ENCODE data around the gene GORASP1. TPM values are rescaled to one million over a fixed set of nuclear protein-coding genes. Genes with fewer than 3 reads are reported as not detected.

The GORASP1 gene
- total RNA-seq, 1 donor from 2014 or later, result 35.6 TPM

DNA sequence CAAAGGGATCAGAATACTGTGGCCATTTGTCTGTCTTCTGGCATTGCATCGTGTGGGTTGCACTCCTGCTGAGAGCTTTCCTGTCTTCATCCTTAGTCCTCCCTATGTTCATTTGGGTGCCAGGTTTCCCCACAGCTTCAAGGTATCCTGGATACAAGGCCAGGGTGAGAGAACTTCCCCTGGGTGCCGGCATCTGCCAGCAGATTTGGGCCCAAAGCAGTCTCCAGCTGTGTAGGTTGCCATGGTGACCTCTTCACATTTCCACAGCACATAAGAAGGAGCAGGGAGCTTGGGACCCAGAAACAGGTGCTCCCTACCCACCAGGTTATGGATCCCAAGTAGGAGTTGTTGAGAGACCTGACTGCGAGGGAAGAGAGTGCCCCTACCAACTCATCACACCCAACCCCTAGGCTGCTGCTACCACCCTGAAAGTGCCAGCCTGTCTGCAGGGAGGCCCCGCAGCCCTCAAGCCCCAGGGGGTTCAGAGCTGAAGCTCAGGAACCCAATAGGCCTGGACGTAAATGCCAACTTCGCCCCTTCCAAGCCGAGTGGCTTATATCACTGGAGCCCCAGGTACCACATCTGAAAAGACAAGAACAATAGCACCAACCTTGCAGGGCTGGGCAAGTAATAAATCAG lies 20.0 kb upstream of the GORASP1 start:
- no peak for DNase-seq (ENCODE audit: low spot score)
- Mint-ChIP-seq H3K27ac (peak overlapping the region; percentile 3), H3K4me1 (ENCODE audit: low read depth) (peaks cover 28% of the 10 kb centered on the region), H3K27me3 (ENCODE audit: insufficient read depth) (peaks cover 8% of the 10 kb centered on the region), H3K36me3 (ENCODE audit: low read depth) (peaks cover 2% of the 10 kb centered on the region), H3K9me3 (no peaks in the 10 kb centered on the region), H3K4me3 (no peak overlapping the region)
- intact Hi-C loops (cut with micrococcal nuclease), result no loop called here

DNA sequence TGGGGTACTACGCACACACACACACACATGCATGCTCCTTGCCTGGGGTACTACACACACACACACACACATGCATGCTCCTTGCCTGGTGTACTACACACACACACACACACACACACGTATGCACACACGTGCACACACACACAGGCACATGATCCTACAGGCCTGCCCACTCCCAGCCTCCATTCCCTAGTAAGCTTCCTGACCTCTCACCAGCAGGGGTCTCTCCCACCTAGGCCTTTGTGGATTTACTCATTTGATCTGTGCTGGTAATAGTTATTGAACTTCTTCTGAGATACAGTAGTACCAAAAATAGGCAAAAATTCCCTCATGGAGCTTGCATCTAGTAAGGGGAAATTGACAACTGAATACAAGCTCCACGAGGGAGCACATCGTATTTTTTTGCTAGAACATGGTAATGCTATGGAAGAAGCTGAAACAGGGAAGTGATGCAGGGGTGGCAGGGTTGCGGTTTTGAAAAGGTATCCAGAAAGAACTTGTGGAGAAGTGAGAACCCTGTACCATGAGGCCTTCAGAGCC lies 19.2 kb upstream of the GORASP1 start:
- no peaks in the 10 kb centered on the region for H3K9me3 Mint-ChIP-seq
- H3K27ac Mint-ChIP-seq, result no peak overlapping the region
- H3K36me3 Mint-ChIP-seq (ENCODE audit: low read depth), result peaks cover 6% of the 10 kb centered on the region
- no peak overlapping the region for H3K4me3 Mint-ChIP-seq
- DNase-seq (ENCODE audit: low spot score), result no peak
- intact Hi-C loops (cut with micrococcal nuclease), result loop anchor here (1.0 kb wide), 1 partner anchor 162 kb away; no protein-coding TSS in a partner anchor
- peaks cover 28% of the 10 kb centered on the region for H3K4me1 Mint-ChIP-seq (ENCODE audit: low read depth)
- H3K27me3 Mint-ChIP-seq (ENCODE audit: insufficient read depth), result peaks cover 12% of the 10 kb centered on the region

GRCh38 chr3:39125841-39126500 lies 18.5 kb upstream of the GORASP1 start:
- intact Hi-C loops (cut with micrococcal nuclease), result loop anchor here (1.0 kb wide), 1 partner anchor 162 kb away; no protein-coding TSS in a partner anchor
- peaks cover 6% of the 10 kb centered on the region for H3K36me3 Mint-ChIP-seq (ENCODE audit: low read depth)
- H3K27ac Mint-ChIP-seq, result no peak overlapping the region
- H3K27me3 Mint-ChIP-seq (ENCODE audit: insufficient read depth), result peaks cover 12% of the 10 kb centered on the region
- peaks cover 23% of the 10 kb centered on the region for H3K4me1 Mint-ChIP-seq (ENCODE audit: low read depth)
- H3K4me3 Mint-ChIP-seq, result no peak overlapping the region
- DNase-seq (ENCODE audit: low spot score), result no peak
- H3K9me3 Mint-ChIP-seq, result no peaks in the 10 kb centered on the region

DNA sequence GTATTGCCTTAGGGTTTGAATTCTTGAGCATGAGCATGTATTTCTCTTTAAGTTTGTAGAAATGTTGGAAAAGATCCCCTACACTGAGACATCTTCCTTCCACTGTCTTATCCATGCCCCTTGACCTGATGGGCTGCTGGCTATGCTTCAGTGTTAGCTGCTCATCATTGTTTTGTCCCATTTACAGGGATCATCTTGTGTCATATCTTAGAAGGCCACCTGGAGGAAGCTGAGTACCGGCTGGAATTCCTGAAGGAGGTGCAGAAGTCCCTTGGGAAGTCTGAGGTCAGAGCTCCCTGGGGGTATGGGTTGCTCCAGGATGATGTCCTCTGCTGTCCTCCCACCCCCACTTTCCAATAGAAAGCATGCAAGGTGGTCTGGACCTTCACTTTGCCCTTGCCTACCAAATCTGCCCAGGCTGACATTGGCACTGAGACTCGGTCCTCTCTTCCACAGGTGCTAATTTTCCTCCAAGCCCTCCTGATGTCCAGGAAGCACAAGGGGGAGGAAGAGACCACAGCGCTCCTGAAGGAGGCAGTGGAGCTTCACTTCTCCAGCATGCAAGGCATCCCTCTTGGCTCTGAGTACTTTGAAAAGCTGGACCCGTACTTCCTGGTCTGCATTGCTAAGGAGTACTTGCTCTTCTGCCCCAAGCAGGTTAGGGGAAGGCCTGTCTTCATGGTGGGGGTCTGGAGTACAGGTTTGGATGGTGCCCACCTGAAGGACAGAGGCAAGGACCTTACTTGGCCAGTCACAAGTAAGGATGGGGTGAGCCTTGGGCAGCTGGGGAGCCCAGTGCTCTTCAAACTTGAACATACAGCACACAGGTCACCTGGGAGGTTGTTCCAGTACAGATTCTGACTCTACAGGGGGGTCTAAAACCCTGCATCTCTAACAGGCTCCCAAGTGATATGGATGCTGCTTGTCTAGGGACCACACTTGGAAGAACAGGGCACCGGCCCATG lies 17.7 kb upstream of the GORASP1 start:
- DNase-seq (ENCODE audit: low spot score), result no peak
- Mint-ChIP-seq H3K9me3 (no peaks in the 10 kb centered on the region), H3K4me1 (ENCODE audit: low read depth) (peaks cover 22% of the 10 kb centered on the region), H3K27ac (no peak overlapping the region), H3K27me3 (ENCODE audit: insufficient read depth) (peaks cover 12% of the 10 kb centered on the region), H3K36me3 (ENCODE audit: low read depth) (peaks cover 6% of the 10 kb centered on the region), H3K4me3 (no peak overlapping the region)
- intact Hi-C loops (cut with micrococcal nuclease), result no loop called here

GRCh38 chr3:39122813-39123212 lies 15.4 kb upstream of the GORASP1 start:
- Mint-ChIP-seq H3K27me3 (ENCODE audit: insufficient read depth) (peaks cover 12% of the 10 kb centered on the region), H3K9me3 (no peaks in the 10 kb centered on the region), H3K27ac (no peak overlapping the region), H3K4me3 (no peak overlapping the region), H3K36me3 (ENCODE audit: low read depth) (peaks cover 4% of the 10 kb centered on the region), H3K4me1 (ENCODE audit: low read depth) (peaks cover 15% of the 10 kb centered on the region)
- intact Hi-C loops (cut with micrococcal nuclease), result no loop called here
- DNase-seq (ENCODE audit: low spot score), result no peak

GRCh38 chr3:39121621-39122020 lies 14.2 kb upstream of the GORASP1 start:
- H3K27me3 Mint-ChIP-seq (ENCODE audit: insufficient read depth), result peaks cover 14% of the 10 kb centered on the region
- no peak overlapping the region for H3K4me3 Mint-ChIP-seq
- intact Hi-C loops (cut with micrococcal nuclease), result no loop called here
- peaks cover 4% of the 10 kb centered on the region for H3K36me3 Mint-ChIP-seq (ENCODE audit: low read depth)
- H3K27ac Mint-ChIP-seq, result no peak overlapping the region
- DNase-seq (ENCODE audit: low spot score), result no peak
- H3K4me1 Mint-ChIP-seq (ENCODE audit: low read depth), result peaks cover 3% of the 10 kb centered on the region
- H3K9me3 Mint-ChIP-seq, result no peaks in the 10 kb centered on the region

DNA sequence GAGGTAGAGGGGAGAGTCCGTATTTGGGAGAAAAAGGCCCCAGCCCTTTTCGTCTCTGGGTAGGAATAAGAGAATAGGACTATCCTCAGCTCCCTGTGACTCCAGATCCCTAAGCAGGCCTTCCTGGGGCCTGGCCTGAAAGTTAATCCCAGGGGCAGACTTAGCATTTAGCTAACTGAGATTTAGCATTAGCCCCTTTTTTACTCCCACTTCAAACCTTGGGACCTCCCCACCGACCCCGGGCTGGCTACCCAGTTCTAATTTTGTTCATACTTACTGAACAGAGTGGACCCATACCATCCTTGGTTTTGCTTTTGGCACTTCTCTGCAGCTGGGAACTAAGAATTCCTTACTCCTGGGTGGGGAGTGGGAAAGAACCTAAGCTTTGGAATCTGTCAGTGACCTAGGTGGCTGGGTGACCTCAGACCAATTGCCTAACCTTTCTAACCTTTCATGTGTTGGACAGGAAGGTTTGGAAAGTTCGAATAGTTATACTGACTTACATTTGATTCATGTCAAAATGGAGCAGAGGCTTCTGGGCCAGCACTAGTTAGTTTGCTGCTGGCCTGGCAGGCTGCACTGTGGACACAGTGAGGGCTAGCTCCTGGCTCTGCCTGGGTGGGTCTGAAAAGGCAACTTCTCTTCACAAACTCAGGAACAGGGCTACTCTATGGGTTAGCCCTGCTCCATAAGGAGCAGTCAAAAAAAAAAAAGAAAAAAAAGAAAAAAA lies 11.7 kb upstream of the GORASP1 start:
- intact Hi-C loops (cut with micrococcal nuclease), result no loop called here
- peaks cover 11% of the 10 kb centered on the region for H3K27me3 Mint-ChIP-seq (ENCODE audit: insufficient read depth)
- DNase-seq (ENCODE audit: low spot score), result no peak
- no peak overlapping the region for H3K27ac Mint-ChIP-seq
- H3K9me3 Mint-ChIP-seq, result no peaks in the 10 kb centered on the region
- H3K36me3 Mint-ChIP-seq (ENCODE audit: low read depth), result peaks cover 4% of the 10 kb centered on the region
- no peak overlapping the region for H3K4me3 Mint-ChIP-seq
- no peaks in the 10 kb centered on the region for H3K4me1 Mint-ChIP-seq (ENCODE audit: low read depth)

DNA sequence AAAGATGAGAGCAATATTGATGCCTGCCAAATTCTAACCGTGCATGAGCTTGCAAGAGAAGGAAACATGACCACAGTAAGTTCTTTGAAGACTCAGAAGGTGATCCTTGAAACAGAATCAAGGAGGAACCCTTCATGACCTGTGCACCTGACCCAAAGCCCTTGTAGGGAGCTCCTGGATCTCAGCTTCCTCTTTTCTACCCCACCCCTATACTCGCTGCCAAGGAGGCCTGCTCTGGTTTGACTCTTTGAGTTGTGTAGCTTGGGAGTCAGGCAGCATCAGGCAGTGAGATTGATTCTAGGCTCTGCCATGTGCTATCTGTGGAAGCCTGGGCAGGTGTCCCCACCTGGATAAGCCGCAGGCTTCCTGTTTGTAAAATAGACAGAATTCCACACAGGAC lies 10.7 kb upstream of the GORASP1 start:
- peaks cover 7% of the 10 kb centered on the region for H3K27me3 Mint-ChIP-seq (ENCODE audit: insufficient read depth)
- intact Hi-C loops (cut with micrococcal nuclease), result no loop called here
- no peak for DNase-seq (ENCODE audit: low spot score)
- peaks cover 4% of the 10 kb centered on the region for H3K36me3 Mint-ChIP-seq (ENCODE audit: low read depth)
- H3K9me3 Mint-ChIP-seq, result no peaks in the 10 kb centered on the region
- H3K27ac Mint-ChIP-seq, result no peak overlapping the region
- no peak overlapping the region for H3K4me3 Mint-ChIP-seq
- H3K4me1 Mint-ChIP-seq (ENCODE audit: low read depth), result no peaks in the 10 kb centered on the region

- H3K4me3 Mint-ChIP-seq, result no peak overlapping the region
Observed at GRCh38 chr3:39115870-39116269, 8.4 kb upstream of the GORASP1 start.

GRCh38 chr3:39114456-39114855 lies 7.0 kb upstream of the GORASP1 start:
- Mint-ChIP-seq H3K4me1 (ENCODE audit: low read depth) (peaks cover 1% of the 10 kb centered on the region), H3K9me3 (no peaks in the 10 kb centered on the region), H3K27me3 (ENCODE audit: insufficient read depth) (peaks cover 4% of the 10 kb centered on the region), H3K27ac (no peak overlapping the region), H3K36me3 (ENCODE audit: low read depth) (peaks cover 5% of the 10 kb centered on the region), H3K4me3 (no peak overlapping the region)
- DNase-seq (ENCODE audit: low spot score), result no peak
- intact Hi-C loops (cut with micrococcal nuclease), result no loop called here

More at GRCh38 chr3:39115870-39116269, 8.4 kb upstream of the GORASP1 start:
- H3K27me3 Mint-ChIP-seq (ENCODE audit: insufficient read depth), result peaks cover 4% of the 10 kb centered on the region
- no peak for DNase-seq (ENCODE audit: low spot score)
- H3K9me3 Mint-ChIP-seq, result no peaks in the 10 kb centered on the region
- H3K4me1 Mint-ChIP-seq (ENCODE audit: low read depth), result no peaks in the 10 kb centered on the region
- peaks cover 4% of the 10 kb centered on the region for H3K36me3 Mint-ChIP-seq (ENCODE audit: low read depth)
- intact Hi-C loops (cut with micrococcal nuclease), result no loop called here
- no peak overlapping the region for H3K27ac Mint-ChIP-seq

GRCh38 chr3:39113291-39113690 lies 5.9 kb upstream of the GORASP1 start:
- Mint-ChIP-seq H3K36me3 (ENCODE audit: low read depth) (peaks cover 5% of the 10 kb centered on the region), H3K4me1 (ENCODE audit: low read depth) (peaks cover 13% of the 10 kb centered on the region), H3K27me3 (ENCODE audit: insufficient read depth) (peaks cover 8% of the 10 kb centered on the region), H3K27ac (no peak overlapping the region), H3K9me3 (no peaks in the 10 kb centered on the region), H3K4me3 (no peak overlapping the region)
- intact Hi-C loops (cut with micrococcal nuclease), result no loop called here
- no peak for DNase-seq (ENCODE audit: low spot score)

DNA sequence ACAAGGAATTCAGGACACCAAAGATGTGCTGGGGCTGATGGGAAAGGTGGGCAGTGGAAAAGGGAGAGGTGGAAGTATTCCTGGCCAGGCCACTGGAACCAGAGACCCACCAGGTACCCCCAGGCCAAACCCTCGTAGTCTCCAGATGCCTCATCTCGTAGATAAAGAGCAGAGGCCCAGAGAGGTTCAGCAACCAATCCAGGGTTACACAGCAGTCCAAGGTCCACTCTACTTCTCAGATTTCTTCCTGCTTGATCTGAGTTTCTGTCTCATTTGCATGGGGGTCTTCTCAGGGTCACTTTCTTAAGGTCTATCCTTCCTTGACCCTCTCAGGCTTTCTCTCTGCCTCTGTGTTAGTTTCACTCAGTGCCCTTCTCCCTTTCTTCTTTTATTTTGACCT lies 5.1 kb upstream of the GORASP1 start:
- Mint-ChIP-seq H3K27ac (no peak overlapping the region), H3K4me1 (ENCODE audit: low read depth) (peaks cover 20% of the 10 kb centered on the region), H3K4me3 (no peak overlapping the region), H3K9me3 (no peaks in the 10 kb centered on the region), H3K36me3 (ENCODE audit: low read depth) (peaks cover 5% of the 10 kb centered on the region), H3K27me3 (ENCODE audit: insufficient read depth) (peaks cover 5% of the 10 kb centered on the region)
- DNase-seq (ENCODE audit: low spot score), result no peak
- intact Hi-C loops (cut with micrococcal nuclease), result no loop called here

All from activated T-helper 1 cell treated with anti-CD3 and anti-CD28 coated beads, Interleukin-12 subunit alpha, Interleukin-12 subunit beta, Interleukin-2, Interleukin-4 antibody, amounts not matched to agents 30 ng/mL and 10 ng/mL and 1 ng/mL, durations not matched to agents 14 hours and 24 hours and 36 hours (primary cell).